HG03442 (cell line): ENCODE data around the gene CDC14C.

Experiments used
- ATAC-seq: cut with Tn5 transposase; IDR thresholded peaks from one replicate; pipeline ENCODE4 v1.9.1; 2021; ENCODE audit warnings: mild to moderate bottlenecking, moderate library complexity; ENCODE audit not compliant: unreplicated experiment

Gene CDC14C

GRCh38 chr7:48971173-48971572, 46.8 kb downstream of the CDC14C start:
- ATAC-seq: no peak

- no peak for ATAC-seq
Measured at GRCh38 chr7:48976253-48976652, 51.9 kb downstream of the CDC14C start.

DNA sequence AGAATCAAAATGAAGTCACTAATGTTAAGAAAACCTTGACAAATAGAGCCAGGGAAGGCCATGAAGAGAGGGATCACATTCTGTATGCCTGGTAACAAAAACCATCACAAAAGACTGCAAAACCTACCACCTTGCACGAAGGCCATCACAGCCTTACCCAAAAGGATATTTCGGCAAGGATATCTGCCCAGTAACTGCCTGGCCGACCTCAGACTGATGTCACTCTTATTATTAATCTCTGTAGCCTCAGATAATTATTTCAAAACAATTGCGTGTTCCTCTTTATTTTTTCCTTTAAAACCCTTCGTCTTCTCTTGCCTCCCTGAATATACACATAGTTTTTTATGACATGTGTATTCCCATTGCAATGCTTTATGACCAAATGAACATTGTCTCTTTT, 52.5 kb downstream of the CDC14C start:
- ATAC-seq: no peak
